Effector memory CD8-positive, alpha-beta T cell (primary cell): ENCODE results near the gene TRPC4AP.
A peak's percentile ranks its signal among the peaks of the same experiment; 100 is the strongest.

Experiments used
- ATAC-seq: fragments of 150-1000 bp; cut with Tn5 transposase; replicated peaks from 2 replicates; pipeline ENCODE4 v1.10.0; 2021; ENCODE audit warnings: mild to moderate bottlenecking, moderate library complexity
- DNase-seq, 3 experiments: peaks; one replicate each; pipeline ENCODE4 v3.0.0; 2021
- H3K27ac Mint-ChIP-seq, 2 donors: one replicate each; pipeline ENCODE4 v1.8.0; 2022; ENCODE audit warnings: mild to moderate bottlenecking in 2 of 2, mixed read lengths in 2 of 2, moderate library complexity in 2 of 2
- H3K27me3 Mint-ChIP-seq, 2 donors: one replicate each; pipeline ENCODE4 v1.8.0; 2022; ENCODE audit warnings: mixed read lengths in 2 of 2
- H3K36me3 Mint-ChIP-seq: one replicate; pipeline ENCODE4 v1.8.0; 2022; ENCODE audit warnings: mild to moderate bottlenecking, moderate library complexity, mixed read lengths; ENCODE audit not compliant: insufficient read depth
- H3K4me1 Mint-ChIP-seq, 2 donors: one replicate each; pipeline ENCODE4 v1.8.0; 2022; ENCODE audit warnings: low read depth in 2 of 2, mixed read lengths in 2 of 2
- H3K4me3 Mint-ChIP-seq, 2 donors: one replicate each; pipeline ENCODE4 v1.8.0; 2022; ENCODE audit warnings: mild to moderate bottlenecking in 2 of 2, mixed read lengths in 2 of 2, moderate library complexity in 2 of 2
- H3K9me3 Mint-ChIP-seq, 2 donors: one replicate each; pipeline ENCODE4 v1.8.0; 2022; ENCODE audit warnings: mixed read lengths in 2 of 2

Gene TRPC4AP

GRCh38 chr20:34987288-34988190 is 105.1 kb downstream of the TRPC4AP start:
- peaks cover 13% of the 10 kb centered on the region for H3K36me3 Mint-ChIP-seq
- no peak for ATAC-seq
- no peak for DNase-seq
- no peak overlapping the region for H3K27ac Mint-ChIP-seq
- no peaks in the 10 kb centered on the region for H3K9me3 Mint-ChIP-seq
- H3K4me1 Mint-ChIP-seq: peaks cover 2 to 4% of the 10 kb centered on the region in 2 donors
- no peak overlapping the region for H3K4me3 Mint-ChIP-seq
- H3K27me3 Mint-ChIP-seq: peaks cover 10 to 33% of the 10 kb centered on the region in 2 donors

- peaks cover 16 to 42% of the 10 kb centered on the region in 2 donors for H3K27me3 Mint-ChIP-seq
- ATAC-seq (no peak), DNase-seq (no peak)
- peaks cover 2 to 4% of the 10 kb centered on the region in 2 donors for H3K4me1 Mint-ChIP-seq
- no peaks in the 10 kb centered on the region for H3K9me3 Mint-ChIP-seq
- H3K36me3 Mint-ChIP-seq: peaks cover 13% of the 10 kb centered on the region
- no peak overlapping the region for H3K4me3 Mint-ChIP-seq
- peak overlapping the region in 1 of 2 donors; percentile 73 for H3K27ac Mint-ChIP-seq
Observed at GRCh38 chr20:34986311-34987287, 106.0 kb downstream of the TRPC4AP start.

- Mint-ChIP-seq H3K4me3 (no peak overlapping the region), H3K4me1 (peaks cover 2 to 4% of the 10 kb centered on the region in 2 donors), H3K27ac (peak overlapping the region; percentile 49 to 73), H3K9me3 (no peaks in the 10 kb centered on the region), H3K36me3 (peaks cover 7% of the 10 kb centered on the region), H3K27me3 (peaks cover 20 to 51% of the 10 kb centered on the region in 2 donors)
- DNase-seq (no peak), ATAC-seq (no peak)
Observed at GRCh38 chr20:34985461-34986310, 106.9 kb downstream of the TRPC4AP start.

- Mint-ChIP-seq H3K27ac (peak overlapping the region in 1 of 2 donors; percentile 49), H3K36me3 (peaks cover 7% of the 10 kb centered on the region), H3K9me3 (no peaks in the 10 kb centered on the region), H3K27me3 (peaks cover 20 to 55% of the 10 kb centered on the region in 2 donors), H3K4me3 (no peak overlapping the region), H3K4me1 (peaks cover 2 to 4% of the 10 kb centered on the region in 2 donors)
- ATAC-seq (no peak), DNase-seq (no peak)
Observed at GRCh38 chr20:34984756-34985261, 107.8 kb downstream of the TRPC4AP start.

- Mint-ChIP-seq H3K27ac (no peak overlapping the region), H3K4me1 (peaks cover 2 to 4% of the 10 kb centered on the region in 2 donors), H3K36me3 (peaks cover 7% of the 10 kb centered on the region), H3K4me3 (no peak overlapping the region), H3K27me3 (peaks cover 20 to 55% of the 10 kb centered on the region in 2 donors), H3K9me3 (no peaks in the 10 kb centered on the region)
- DNase-seq (no peak), ATAC-seq (no peak)
Observed at GRCh38 chr20:34983995-34984735, 108.4 kb downstream of the TRPC4AP start.

- Mint-ChIP-seq H3K27me3 (peaks cover 20 to 55% of the 10 kb centered on the region in 2 donors), H3K36me3 (peaks cover 7% of the 10 kb centered on the region), H3K4me1 (peaks cover 2 to 4% of the 10 kb centered on the region in 2 donors), H3K4me3 (no peak overlapping the region), H3K9me3 (no peaks in the 10 kb centered on the region), H3K27ac (peak overlapping the region in 1 of 2 donors; percentile 74)
- DNase-seq (no peak), ATAC-seq (no peak)
Observed at GRCh38 chr20:34983089-34983820, 109.4 kb downstream of the TRPC4AP start.

- Mint-ChIP-seq H3K27ac (no peak overlapping the region), H3K9me3 (no peaks in the 10 kb centered on the region), H3K4me1 (peaks cover 2 to 4% of the 10 kb centered on the region in 2 donors), H3K27me3 (peaks cover 28 to 63% of the 10 kb centered on the region in 2 donors), H3K4me3 (no peak overlapping the region), H3K36me3 (peaks cover 7% of the 10 kb centered on the region)
- DNase-seq: no peak
- no peak for ATAC-seq
Observed at GRCh38 chr20:34982270-34983088, 110.1 kb downstream of the TRPC4AP start.

GRCh38 chr20:34980543-34981233 is 111.9 kb downstream of the TRPC4AP start:
- Mint-ChIP-seq H3K4me3 (no peak overlapping the region), H3K9me3 (no peaks in the 10 kb centered on the region), H3K27ac (no peak overlapping the region), H3K4me1 (peaks cover 2% of the 10 kb centered on the region in 2 donors), H3K36me3 (peaks cover 4% of the 10 kb centered on the region), H3K27me3 (peaks cover 39 to 64% of the 10 kb centered on the region in 2 donors)
- ATAC-seq: no peak
- no peak for DNase-seq

- H3K4me1 Mint-ChIP-seq: no peaks in the 10 kb centered on the region
- no peak overlapping the region for H3K4me3 Mint-ChIP-seq
- DNase-seq: no peak
- no peaks in the 10 kb centered on the region for H3K9me3 Mint-ChIP-seq
- peaks cover 4% of the 10 kb centered on the region for H3K36me3 Mint-ChIP-seq
- no peak for ATAC-seq
- no peak overlapping the region for H3K27ac Mint-ChIP-seq
- peaks cover 39 to 54% of the 10 kb centered on the region in 2 donors for H3K27me3 Mint-ChIP-seq
Observed at GRCh38 chr20:34979366-34980153, 113.0 kb downstream of the TRPC4AP start.

- Mint-ChIP-seq H3K4me1 (no peaks in the 10 kb centered on the region), H3K4me3 (no peak overlapping the region), H3K36me3 (peaks cover 3% of the 10 kb centered on the region), H3K27me3 (peaks cover 37 to 43% of the 10 kb centered on the region in 2 donors), H3K27ac (no peak overlapping the region), H3K9me3 (no peaks in the 10 kb centered on the region)
- DNase-seq (no peak), ATAC-seq (no peak)
Observed at GRCh38 chr20:34978092-34978744, 114.4 kb downstream of the TRPC4AP start.
